NCI-H128 (cell line): ENCODE results near the gene FRMD8.

ENCODE experiments used
- DNase-seq: peaks from one replicate; lab custom pipeline; 2025; ENCODE audit not compliant: unreplicated experiment; lab: John Stamatoyannopoulos, UW

Gene FRMD8

GRCh38 chr11:65386307-65387140, at the start of gene FRMD8:
FRMD8 (plus strand) TSS chr11:65386637; CDS start chr11:65387037, 400 bp downstream.
- DNase-seq, result peak; percentile 61

- no peak for DNase-seq
Measured at GRCh38 chr11:65338676-65339075, 47.8 kb upstream of the FRMD8 start.

- DNase-seq, result no peak
Measured at GRCh38 chr11:65340226-65340625, 46.2 kb upstream of the FRMD8 start.

GRCh38 chr11:65341856-65342255, 44.6 kb upstream of the FRMD8 start:
- DNase-seq, result no peak

GRCh38 chr11:65351511-65351910, 34.9 kb upstream of the FRMD8 start:
- DNase-seq, result no peak

- DNase-seq, result no peak
Measured at GRCh38 chr11:65352783-65353182, 33.7 kb upstream of the FRMD8 start.

- DNase-seq, result no peak
Measured at GRCh38 chr11:65353376-65353775, 33.1 kb upstream of the FRMD8 start.

GRCh38 chr11:65353900-65354264, 32.6 kb upstream of the FRMD8 start:
- DNase-seq, result no peak

- DNase-seq, result peak; percentile 82
Measured at GRCh38 chr11:65354265-65355012, 32.0 kb upstream of the FRMD8 start, which contains the start of gene TIGD3. TIGD3 (plus strand) TSS chr11:65354751; CDS start chr11:65355809, 1,058 bp downstream.

GRCh38 chr11:65355013-65355775, 31.2 kb upstream of the FRMD8 start:
- DNase-seq, result no peak

- DNase-seq, result no peak
Measured at GRCh38 chr11:65355776-65356393, 30.6 kb upstream of the FRMD8 start.

- no peak for DNase-seq
Measured at GRCh38 chr11:65356394-65356972, 30.0 kb upstream of the FRMD8 start.

GRCh38 chr11:65357856-65358356, 28.5 kb upstream of the FRMD8 start:
- DNase-seq, result no peak

- DNase-seq, result no peak
Measured at GRCh38 chr11:65362320-65362931, 24.0 kb upstream of the FRMD8 start.

GRCh38 chr11:65362966-65363365, 23.5 kb upstream of the FRMD8 start:
- DNase-seq, result no peak

- no peak for DNase-seq
Measured at GRCh38 chr11:65363770-65364169, 22.7 kb upstream of the FRMD8 start.

GRCh38 chr11:65366340-65366773, 20.1 kb upstream of the FRMD8 start:
- peak; percentile 29 for DNase-seq

- DNase-seq, result no peak
Measured at GRCh38 chr11:65370659-65371049, 15.8 kb upstream of the FRMD8 start.

- DNase-seq, result no peak
Measured at GRCh38 chr11:65373839-65374580, 12.4 kb upstream of the FRMD8 start.
